Aortic smooth muscle cell (primary cell): ENCODE results near the gene ABL2. TPM values are rescaled to one million over a fixed set of nuclear protein-coding genes. Genes with fewer than 3 reads are reported as not detected.

Source experiments
- total RNA-seq: library from RNA; depleted of rRNA; stranded (reverse); fragments of >200 nt; gene quantifications from 2 replicates; pipeline ENCODE4 v1.2.3, GENCODE V29; 2014

The ABL2 gene
- total RNA-seq: 48.9 and 67.8 TPM in 2 replicates

GRCh38 chr1:179229214-179230140, at the start of gene ABL2:
Gene ABL2, minus strand, starts transcription at chr1:179229677. Its CDS starts 280 bp downstream, at chr1:179229397.

DNA sequence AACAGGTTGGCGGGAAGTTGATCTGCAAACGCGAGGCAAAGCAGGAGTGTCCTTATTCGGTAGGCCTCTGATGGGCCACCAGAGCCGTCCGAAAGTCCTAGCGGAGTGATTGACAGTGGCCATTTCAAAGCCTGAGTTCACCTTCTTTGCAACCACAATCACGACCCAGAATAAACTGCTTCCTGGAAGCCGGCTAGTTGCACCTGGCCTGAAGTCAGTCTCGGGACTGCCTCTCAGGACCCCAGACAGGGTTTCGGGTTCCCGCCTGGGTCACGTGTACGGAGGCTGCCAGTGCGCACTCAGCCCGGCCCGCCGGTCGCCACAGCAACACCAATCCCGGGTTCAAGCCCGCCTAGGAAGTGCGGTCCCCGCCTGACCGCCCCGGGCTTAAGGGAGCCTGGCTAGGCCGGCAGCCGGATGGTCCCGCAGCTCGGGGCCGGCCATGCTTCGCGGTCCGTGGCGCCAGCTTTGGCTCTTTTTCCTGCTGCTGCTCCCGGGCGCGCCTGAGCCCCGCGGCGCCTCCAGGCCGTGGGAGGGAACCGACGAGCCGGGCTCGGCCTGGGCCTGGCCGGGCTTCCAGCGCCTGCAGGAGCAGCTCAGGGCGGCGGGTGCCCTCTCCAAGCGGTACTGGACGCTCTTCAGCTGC, 147.7 kb downstream of the ABL2 start, which contains the start of gene TOR3A:
Gene TOR3A (plus strand): TSS at position 384 of the 646 bp plus-strand sequence. CDS start 59 bp downstream, at position 443.

Other genes starting within 250 kb of the ABL2 start
- 44.2 and 46.0 TPM in 2 replicates for gene FAM20B, start 203.8 kb downstream of the ABL2 start, total RNA-seq
- gene TOR3A, start 147.6 kb downstream of the ABL2 start, total RNA-seq: 21.0 and 33.8 TPM in 2 replicates
- 19.7 and 24.2 TPM in 2 replicates for gene SOAT1, start 64.1 kb upstream of the ABL2 start, total RNA-seq
- gene AXDND1, start 136.3 kb upstream of the ABL2 start, total RNA-seq: 0.26 and 0.68 TPM in 2 replicates